ENCODE results near the gene CAPZB.

GRCh38 chr1:19461220-19461554, 24.2 kb downstream of the CAPZB start:
- TF ChIP-seq CTCF (IDR thresholded peaks at IDR 0.05) = no peak
- no peak for TF ChIP-seq BHLHE40 (IDR thresholded peaks at IDR 0.05; ENCODE audit: low read depth, low read length)
- no peak for TF ChIP-seq NPAS2 (CRISPR knock-in tag; IDR thresholded peaks at IDR 0.05; ENCODE audit: borderline replicate concordance)
- TF ChIP-seq KDM5A (IDR thresholded peaks at IDR 0.05) = no peak
- TF ChIP-seq POLR2A (IDR thresholded peaks at IDR 0.05; ENCODE audit: low read length) = no peak
- no peak for TF ChIP-seq EHF (CRISPR knock-in tag; IDR thresholded peaks at IDR 0.05)
- TF ChIP-seq JUN (IDR thresholded peaks at IDR 0.05) = no peak
- TF ChIP-seq RFX5 (IDR thresholded peaks at IDR 0.05) = no peak
- TF ChIP-seq RNF2 (IDR thresholded peaks at IDR 0.05; ENCODE audit: borderline replicate concordance, low read depth) = no peak
- TF ChIP-seq CEBPB (IDR thresholded peaks at IDR 0.05) = no peak
- TF ChIP-seq, protein P1, sequence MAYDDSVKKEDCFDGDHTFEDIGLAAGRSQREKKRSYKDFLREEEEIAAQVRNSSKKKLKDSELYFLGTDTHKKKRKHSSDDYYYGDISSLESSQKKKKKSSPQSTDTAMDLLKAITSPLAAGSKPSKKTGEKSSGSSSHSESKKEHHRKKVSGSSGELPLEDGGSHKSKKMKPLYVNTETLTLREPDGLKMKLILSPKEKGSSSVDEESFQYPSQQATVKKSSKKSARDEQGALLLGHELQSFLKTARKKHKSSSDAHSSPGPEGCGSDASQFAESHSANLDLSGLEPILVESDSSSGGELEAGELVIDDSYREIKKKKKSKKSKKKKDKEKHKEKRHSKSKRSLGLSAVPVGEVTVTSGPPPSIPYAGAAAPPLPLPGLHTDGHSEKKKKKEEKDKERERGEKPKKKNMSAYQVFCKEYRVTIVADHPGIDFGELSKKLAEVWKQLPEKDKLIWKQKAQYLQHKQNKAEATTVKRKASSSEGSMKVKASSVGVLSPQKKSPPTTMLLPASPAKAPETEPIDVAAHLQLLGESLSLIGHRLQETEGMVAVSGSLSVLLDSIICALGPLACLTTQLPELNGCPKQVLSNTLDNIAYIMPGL (CRISPR knock-in tag; IDR thresholded peaks at IDR 0.05; ENCODE audit: borderline replicate concordance) = no peak
- no peak for TF ChIP-seq EP300 (IDR thresholded peaks at IDR 0.05)

Data from A549 (cell line).